GM12801 (cell line): ENCODE measurements around the gene HMX1.

Source experiments
- CTCF ChIP-seq: IDR thresholded peaks from one replicate; pipeline ENCODE4 v1.5.1; 2011; ENCODE audit warnings: control low read depth; ENCODE audit not compliant: insufficient read length; ENCODE audit errors: extremely low read depth

HMX1 gene

GRCh38 chr4:8886612-8887406 is 15.2 kb upstream of the HMX1 start:
- TF ChIP-seq CTCF, result no peak

- TF ChIP-seq CTCF, result no peak
Measured at GRCh38 chr4:8882239-8882638, 10.6 kb upstream of the HMX1 start.

- no peak for TF ChIP-seq CTCF
Measured at GRCh38 chr4:8880851-8881250, 9.2 kb upstream of the HMX1 start.

GRCh38 chr4:8879574-8879973 is 7.9 kb upstream of the HMX1 start:
- no peak for TF ChIP-seq CTCF

- TF ChIP-seq CTCF, result no peak
Measured at GRCh38 chr4:8878421-8878820, 6.8 kb upstream of the HMX1 start.

GRCh38 chr4:8877780-8878040 is 6.1 kb upstream of the HMX1 start:
- no peak for TF ChIP-seq CTCF

GRCh38 chr4:8876982-8877779 is 5.5 kb upstream of the HMX1 start:
- TF ChIP-seq CTCF, result no peak
